Upper lobe of left lung (tissue), 4 donors: ENCODE data around the gene OPTC.

Experiments used
- CTCF ChIP-seq, 6 experiments: fragments of 450-650 bp in 4 of 6; fragments of 200-600 bp in 2 of 6; sonication (generic) in 2 of 6; IDR thresholded peaks; one replicate each; pipeline ENCODE4 v1.5.1; 2016 to 2019; ENCODE audit warnings: antibody characterized with exemption in 6 of 6
- EP300 ChIP-seq, 4 donors: sonication (generic); formaldehyde crosslinking; IDR thresholded peaks; one replicate each; pipeline ENCODE4 v1.5.1; 2017; ENCODE audit warnings: antibody characterized with exemption in 4 of 4, control low read depth in 2 of 4

- TF ChIP-seq EP300 (IDR thresholded peaks at IDR 0.05) (no peak), CTCF (IDR thresholded peaks at IDR 0.05) (no peak)
These were observed at the start of gene OPTC for GRCh38 chr1:203493901-203494300.
